ENCODE data around the gene SURF2. TPM values are rescaled to one million over a fixed set of nuclear protein-coding genes. Genes with fewer than 3 reads are reported as not detected.
A peak's percentile ranks its signal among the peaks of the same experiment; 100 is the strongest.

SURF2 gene
- total RNA-seq, 1 experiment from 2014 or later: 103 TPM

- no peaks in the 10 kb centered on the region for H3K9me2 ChIP-seq (replicated peaks; ENCODE audit: low read length)
- H3F3A ChIP-seq (ENCODE audit: low read length, unreplicated experiment): peaks cover 7% of the 10 kb centered on the region
- peaks cover 24% of the 10 kb centered on the region for H4K20me1 ChIP-seq (ENCODE audit: low read length)
- H3K36me3 ChIP-seq (ENCODE audit: low read depth, low read length): peaks cover 41% of the 10 kb centered on the region
- H3K9me3 ChIP-seq (ENCODE audit: low read length): no peaks in the 10 kb centered on the region
- H3K4me3 ChIP-seq (ENCODE audit: low read length): peak within 1 kb of the TSS; percentile 100
- POLR2A ChIA-PET (ENCODE audit: unreplicated experiment): no interaction called here
- TF ChIP-seq EZH2phosphoT487 (IDR thresholded peaks at IDR 0.05; ENCODE audit: borderline replicate concordance, low read length) (no peak), CTCF (conservative IDR thresholded peaks at IDR 0.05; ENCODE audit: low read depth, low read length) (no peak), EZH2 (IDR thresholded peaks at IDR 0.05; ENCODE audit: low read length, unreplicated experiment) (no peak)
- ATAC-seq (peak; percentile 71), DNase-seq (peak; percentile 91)
- H3K79me2 ChIP-seq (ENCODE audit: low read length): peaks cover 48% of the 10 kb centered on the region
- BruUV-seq (replicated peaks): no TSS peak
- H3K4me2 ChIP-seq (ENCODE audit: low read length): peak within 1 kb of the TSS; percentile 93
- CTCF ChIA-PET: no interaction called here
- H3K27me3 ChIP-seq (ENCODE audit: low read length): no peaks in the 10 kb centered on the region
- peak within 1 kb of the TSS; percentile 63 for H2AFZ ChIP-seq (ENCODE audit: low read length)
- H3K27ac ChIP-seq (ENCODE audit: low read length): peak within 1 kb of the TSS; percentile 73
- peak within 1 kb of the TSS; percentile 100 for H3K9ac ChIP-seq (ENCODE audit: low read length)
- H3K4me1 ChIP-seq (ENCODE audit: insufficient read depth, low read length): peaks cover 13% of the 10 kb centered on the region
- intact Hi-C loops (cut with micrococcal nuclease): no loop called here
These were observed 8.2 kb upstream of the SURF2 start, which contains the start of the genes MED22 and RPL7A for GRCh38 chr9:133347985-133348717. Gene MED22, minus strand, starts transcription at chr9:133348131. Its CDS starts 1,469 bp downstream, at chr9:133346662. Gene RPL7A, plus strand, starts transcription at chr9:133348218. Its CDS starts 26 bp downstream, at chr9:133348244.

GRCh38 chr9:133348718-133349573 lies 7.4 kb upstream of the SURF2 start:
- CTCF ChIA-PET: no interaction called here
- no peaks in the 10 kb centered on the region for H3K27me3 ChIP-seq (ENCODE audit: low read length)
- peak overlapping the region; percentile 93 for H3K4me2 ChIP-seq (ENCODE audit: low read length)
- ATAC-seq (no peak), DNase-seq (no peak)
- H3F3A ChIP-seq (ENCODE audit: low read length, unreplicated experiment): peaks cover 13% of the 10 kb centered on the region
- no peaks in the 10 kb centered on the region for H3K9me3 ChIP-seq (ENCODE audit: low read length)
- no peak overlapping the region for H2AFZ ChIP-seq (ENCODE audit: low read length)
- peaks cover 41% of the 10 kb centered on the region for H3K36me3 ChIP-seq (ENCODE audit: low read depth, low read length)
- peak overlapping the region; percentile 73 for H3K27ac ChIP-seq (ENCODE audit: low read length)
- intact Hi-C loops (cut with micrococcal nuclease): no loop called here
- peaks cover 13% of the 10 kb centered on the region for H3K4me1 ChIP-seq (ENCODE audit: insufficient read depth, low read length)
- no peaks in the 10 kb centered on the region for H3K9me2 ChIP-seq (replicated peaks; ENCODE audit: low read length)
- POLR2A ChIA-PET (ENCODE audit: unreplicated experiment): interaction anchor here (0.5 kb wide), 1 partner anchor 42 kb away, joined by 3 read pairs; no protein-coding TSS in a partner anchor
- H3K9ac ChIP-seq (ENCODE audit: low read length): peak overlapping the region; percentile 100
- peaks cover 24% of the 10 kb centered on the region for H4K20me1 ChIP-seq (ENCODE audit: low read length)
- peak overlapping the region; percentile 100 for H3K4me3 ChIP-seq (ENCODE audit: low read length)
- BruUV-seq (replicated peaks): TSS peak; percentile 57
- TF ChIP-seq CTCF (conservative IDR thresholded peaks at IDR 0.05; ENCODE audit: low read depth, low read length): no peak
- peaks cover 48% of the 10 kb centered on the region for H3K79me2 ChIP-seq (ENCODE audit: low read length)
